ENCODE measurements around the gene RORB. TPM values are rescaled to one million over a fixed set of nuclear protein-coding genes. Genes with fewer than 3 reads are reported as not detected.

The RORB gene
- total RNA-seq, 1 experiment from 2014 or later, result not detected

GRCh38 chr9:74479711-74480110 lies 17.4 kb upstream of the RORB start:
- intact Hi-C loops (cut with micrococcal nuclease; ENCODE audit: unreplicated experiment), result no loop called here
- Histone ChIP-seq H3K4me1 (no peaks in the 10 kb centered on the region), H3K27me3 (replicated peaks; ENCODE audit: control insufficient read depth, insufficient read depth, low read length) (no peaks in the 10 kb centered on the region), H3K36me3 (ENCODE audit: control insufficient read depth, insufficient read depth, low read length) (no peaks in the 10 kb centered on the region), H3K9me3 (no peaks in the 10 kb centered on the region), H3K4me3 (ENCODE audit: low read depth, low read length) (no peak overlapping the region)
- no peak for DNase-seq
- POLR2A ChIA-PET, result no interaction called here
- Mint-ChIP-seq H3K27ac (ENCODE audit: unreplicated experiment) (no peak overlapping the region), H3K4me3 (ENCODE audit: unreplicated experiment) (no peak overlapping the region), H3K27me3 (ENCODE audit: insufficient read depth, unreplicated experiment) (no peaks in the 10 kb centered on the region), H3K36me3 (ENCODE audit: insufficient read depth, unreplicated experiment) (no peaks in the 10 kb centered on the region), H3K9me3 (ENCODE audit: unreplicated experiment) (no peaks in the 10 kb centered on the region), H3K4me1 (ENCODE audit: low read depth, unreplicated experiment) (no peaks in the 10 kb centered on the region)
- CTCF ChIA-PET, result no interaction called here
- TF ChIP-seq, protein P1, sequence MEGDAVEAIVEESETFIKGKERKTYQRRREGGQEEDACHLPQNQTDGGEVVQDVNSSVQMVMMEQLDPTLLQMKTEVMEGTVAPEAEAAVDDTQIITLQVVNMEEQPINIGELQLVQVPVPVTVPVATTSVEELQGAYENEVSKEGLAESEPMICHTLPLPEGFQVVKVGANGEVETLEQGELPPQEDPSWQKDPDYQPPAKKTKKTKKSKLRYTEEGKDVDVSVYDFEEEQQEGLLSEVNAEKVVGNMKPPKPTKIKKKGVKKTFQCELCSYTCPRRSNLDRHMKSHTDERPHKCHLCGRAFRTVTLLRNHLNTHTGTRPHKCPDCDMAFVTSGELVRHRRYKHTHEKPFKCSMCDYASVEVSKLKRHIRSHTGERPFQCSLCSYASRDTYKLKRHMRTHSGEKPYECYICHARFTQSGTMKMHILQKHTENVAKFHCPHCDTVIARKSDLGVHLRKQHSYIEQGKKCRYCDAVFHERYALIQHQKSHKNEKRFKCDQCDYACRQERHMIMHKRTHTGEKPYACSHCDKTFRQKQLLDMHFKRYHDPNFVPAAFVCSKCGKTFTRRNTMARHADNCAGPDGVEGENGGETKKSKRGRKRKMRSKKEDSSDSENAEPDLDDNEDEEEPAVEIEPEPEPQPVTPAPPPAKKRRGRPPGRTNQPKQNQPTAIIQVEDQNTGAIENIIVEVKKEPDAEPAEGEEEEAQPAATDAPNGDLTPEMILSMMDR (IDR thresholded peaks at IDR 0.05; ENCODE audit: insufficient read depth in 1 of 2, low read depth in 1 of 2, low read length in 1 of 2, severe bottlenecking in 1 of 2, unreplicated experiment in 1 of 2), result no peak
- no TSS peak for BruUV-seq (replicated peaks)

DNA sequence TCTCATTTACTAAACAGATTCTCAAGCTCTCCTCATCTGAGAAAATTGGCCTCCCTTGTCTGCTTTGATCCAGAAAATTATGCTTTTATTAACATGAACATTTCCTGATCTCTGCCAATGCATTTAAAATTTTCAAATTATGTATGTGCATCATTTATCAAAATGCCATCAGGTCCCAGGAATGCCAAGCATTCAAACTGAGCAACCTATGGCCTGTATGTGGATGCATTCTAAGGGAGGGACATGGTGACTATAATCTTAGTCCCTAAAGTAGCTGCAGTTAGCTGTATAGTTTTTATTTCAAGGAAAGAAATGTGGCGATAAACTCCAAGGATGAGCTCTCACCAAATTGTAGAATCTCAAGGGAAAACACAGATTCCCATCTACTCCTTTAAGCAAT lies 9.7 kb upstream of the RORB start:
- no peaks in the 10 kb centered on the region for H3K36me3 ChIP-seq (ENCODE audit: control insufficient read depth, insufficient read depth, low read length)
- CTCF ChIA-PET, result no interaction called here
- no peaks in the 10 kb centered on the region for H3K4me1 Mint-ChIP-seq (ENCODE audit: low read depth, unreplicated experiment)
- H3K4me3 Mint-ChIP-seq (ENCODE audit: unreplicated experiment), result no peak overlapping the region
- no peaks in the 10 kb centered on the region for H3K27me3 Mint-ChIP-seq (ENCODE audit: insufficient read depth, unreplicated experiment)
- intact Hi-C loops (cut with micrococcal nuclease; ENCODE audit: unreplicated experiment), result no loop called here
- BruUV-seq (replicated peaks), result no TSS peak
- no peaks in the 10 kb centered on the region for H3K9me3 ChIP-seq
- no peaks in the 10 kb centered on the region for H3K4me1 ChIP-seq
- POLR2A ChIA-PET, result no interaction called here
- H3K4me3 ChIP-seq (ENCODE audit: low read depth, low read length), result no peak overlapping the region
- TF ChIP-seq, protein P1 (IDR thresholded peaks at IDR 0.05; ENCODE audit: insufficient read depth in 1 of 2, low read depth in 1 of 2, low read length in 1 of 2, severe bottlenecking in 1 of 2, unreplicated experiment in 1 of 2), result no peak
- H3K27me3 ChIP-seq (replicated peaks; ENCODE audit: control insufficient read depth, insufficient read depth, low read length), result no peaks in the 10 kb centered on the region
- H3K36me3 Mint-ChIP-seq (ENCODE audit: insufficient read depth, unreplicated experiment), result no peaks in the 10 kb centered on the region
- no peak for DNase-seq
- H3K27ac Mint-ChIP-seq (ENCODE audit: unreplicated experiment), result no peak overlapping the region
- no peaks in the 10 kb centered on the region for H3K9me3 Mint-ChIP-seq (ENCODE audit: unreplicated experiment)

DNA sequence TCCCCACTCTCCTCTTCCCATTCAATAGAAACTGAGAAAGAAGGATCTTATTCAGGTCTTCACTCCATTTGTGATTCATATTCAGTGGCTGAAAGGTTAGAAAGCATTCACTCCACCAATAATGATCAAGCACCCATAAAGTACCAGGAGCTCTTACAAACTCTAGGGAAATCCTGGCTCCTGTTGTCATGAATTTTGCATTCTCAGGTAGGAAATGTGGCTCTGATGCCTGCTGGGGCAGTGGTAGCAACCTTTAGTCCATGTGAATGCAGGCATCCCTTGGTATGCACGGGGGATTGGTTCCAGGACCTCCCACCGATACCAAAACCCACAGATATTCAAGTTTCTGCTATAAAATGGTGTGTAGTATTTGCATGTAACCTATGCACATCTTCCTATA lies 3.6 kb upstream of the RORB start:
- ChIA-PET POLR2A (no interaction called here), CTCF (no interaction called here)
- H3K9me3 ChIP-seq, result no peaks in the 10 kb centered on the region
- H3K27ac Mint-ChIP-seq (ENCODE audit: unreplicated experiment), result no peak overlapping the region
- peaks cover 6% of the 10 kb centered on the region for H3K4me1 Mint-ChIP-seq (ENCODE audit: low read depth, unreplicated experiment)
- TF ChIP-seq, protein P1 (IDR thresholded peaks at IDR 0.05; ENCODE audit: insufficient read depth in 1 of 2, low read depth in 1 of 2, low read length in 1 of 2, severe bottlenecking in 1 of 2, unreplicated experiment in 1 of 2), result no peak
- H3K9me3 Mint-ChIP-seq (ENCODE audit: unreplicated experiment), result no peaks in the 10 kb centered on the region
- no peaks in the 10 kb centered on the region for H3K36me3 Mint-ChIP-seq (ENCODE audit: insufficient read depth, unreplicated experiment)
- DNase-seq, result no peak
- H3K36me3 ChIP-seq (ENCODE audit: control insufficient read depth, insufficient read depth, low read length), result no peaks in the 10 kb centered on the region
- intact Hi-C loops (cut with micrococcal nuclease; ENCODE audit: unreplicated experiment), result no loop called here
- H3K4me3 ChIP-seq (ENCODE audit: low read depth, low read length), result no peak overlapping the region
- H3K4me3 Mint-ChIP-seq (ENCODE audit: unreplicated experiment), result no peak overlapping the region
- H3K27me3 ChIP-seq (replicated peaks; ENCODE audit: control insufficient read depth, insufficient read depth, low read length), result no peaks in the 10 kb centered on the region
- no peaks in the 10 kb centered on the region for H3K4me1 ChIP-seq
- BruUV-seq (replicated peaks), result no TSS peak
- H3K27me3 Mint-ChIP-seq (ENCODE audit: insufficient read depth, unreplicated experiment), result peaks cover 4% of the 10 kb centered on the region
